SU-DHL-6 (cell line): ENCODE data around the gene MCM5.

ENCODE experiments used
- H2AFZ ChIP-seq: fragments of 200-600 bp; sonication (generic); 2 replicates; pipeline ENCODE4 v1.6.1; 2014; ENCODE audit warnings: low read depth, mild to moderate bottlenecking, moderate library complexity, mixed read lengths, antibody characterized with exemption, low read length; ENCODE audit not compliant: severe bottlenecking
- H3F3A ChIP-seq: fragments of 200-600 bp; shearing (Covaris generic); 2 replicates; pipeline ENCODE4 v1.6.0; 2016; ENCODE audit warnings: antibody characterized with exemption, mild to moderate bottlenecking; ENCODE audit not compliant: insufficient read depth
- H3K27ac ChIP-seq: fragments of 200-600 bp; sonication (generic); 2 replicates; pipeline ENCODE4 v1.5.1; 2016; ENCODE audit warnings: low read depth, mild to moderate bottlenecking, low read length, moderate library complexity, mixed read lengths
- H3K27me3 ChIP-seq: fragments of 200-600 bp; sonication (generic), shearing (Covaris generic); 2 replicates; pipeline ENCODE4 v1.6.0; 2014; ENCODE audit warnings: mild to moderate bottlenecking, low read length
- H3K36me3 ChIP-seq: fragments of 200-600 bp; sonication (generic); 2 replicates; pipeline ENCODE4 v1.6.1; 2014; ENCODE audit warnings: mild to moderate bottlenecking, low read length, mixed read lengths
- H3K4me2 ChIP-seq: fragments of 300-600, 200-600 bp; shearing (Covaris generic), sonication (generic); 2 replicates; pipeline ENCODE4 v1.6.0; 2014; ENCODE audit warnings: low read length, low read depth, mild to moderate bottlenecking; ENCODE audit not compliant: poor library complexity, severe bottlenecking
- H3K4me3 ChIP-seq: fragments of 200-600 bp; sonication (generic); 2 replicates; pipeline ENCODE4 v1.5.1; 2014; ENCODE audit warnings: antibody characterized with exemption, low read length, mild to moderate bottlenecking, mixed read lengths; ENCODE audit not compliant: insufficient read depth, poor library complexity, severe bottlenecking
- H3K79me2 ChIP-seq: fragments of 200-600 bp; sonication (generic); 2 replicates; pipeline ENCODE4 v1.6.1; 2014; ENCODE audit warnings: mild to moderate bottlenecking, low read length, moderate library complexity; ENCODE audit not compliant: insufficient read depth
- H3K9ac ChIP-seq: fragments of 200-600 bp; sonication (generic); 2 replicates; pipeline ENCODE4 v1.7.0; 2014; ENCODE audit warnings: mild to moderate bottlenecking, low read length
- H3K9me2 ChIP-seq: fragments of 200-600 bp; sonication (generic); replicated peaks from 2 replicates; pipeline ENCODE4 v1.6.1; 2014; ENCODE audit warnings: low read length; ENCODE audit not compliant: insufficient read depth
- H3K9me3 ChIP-seq: fragments of 200-600 bp; sonication (generic); 2 replicates; pipeline ENCODE4 v1.6.1; 2014; ENCODE audit warnings: low read length, mixed read lengths; ENCODE audit not compliant: insufficient read depth
- H4K20me1 ChIP-seq: fragments of 200-600 bp; sonication (generic); 2 replicates; pipeline ENCODE4 v1.6.1; 2014; ENCODE audit warnings: low read depth, mild to moderate bottlenecking, antibody characterized with exemption, low read length, moderate library complexity, mixed read lengths
- CTCF ChIP-seq: fragments of 200-600 bp; sonication (generic); IDR thresholded peaks from one replicate; pipeline ENCODE4 v1.5.1; 2017; ENCODE audit warnings: antibody characterized with exemption, mild to moderate bottlenecking, low read length, moderate library complexity; ENCODE audit not compliant: insufficient read depth, poor library complexity, severe bottlenecking
- EZH2phosphoT487 ChIP-seq: fragments of 200-600 bp; sonication (generic), shearing (Covaris generic); conservative IDR thresholded peaks from 2 replicates; pipeline ENCODE4 v1.6.1; 2018; ENCODE audit warnings: mild to moderate bottlenecking, antibody characterized with exemption, low read length, moderate library complexity, mixed read lengths

MCM5 gene

GRCh38 chr22:35421121-35421520 lies 21.2 kb downstream of the MCM5 start:
- Histone ChIP-seq H3K4me2 (no peak overlapping the region), H3K9ac (no peak overlapping the region)
- TF ChIP-seq CTCF (no peak), EZH2phosphoT487 (no peak)

GRCh38 chr22:35422145-35422544 lies 22.2 kb downstream of the MCM5 start:
- Histone ChIP-seq H3K4me3 (no peak overlapping the region), H3F3A (no peaks in the 10 kb centered on the region), H3K27ac (no peak overlapping the region), H3K4me2 (no peak overlapping the region), H3K9me2 (no peaks in the 10 kb centered on the region), H3K9ac (no peak overlapping the region), H2AFZ (no peak overlapping the region), H3K27me3 (no peaks in the 10 kb centered on the region), H3K9me3 (no peaks in the 10 kb centered on the region), H3K79me2 (no peaks in the 10 kb centered on the region), H3K36me3 (no peaks in the 10 kb centered on the region; the same call in 1 of the 2 replicates), H4K20me1 (no peaks in the 10 kb centered on the region)
- TF ChIP-seq EZH2phosphoT487 (no peak), CTCF (no peak)

More at GRCh38 chr22:35421121-35421520, 21.2 kb downstream of the MCM5 start:
- Histone ChIP-seq H3K27me3 (no peaks in the 10 kb centered on the region), H3K36me3 (no peaks in the 10 kb centered on the region; the same call in 1 of the 2 replicates), H2AFZ (no peak overlapping the region), H3K79me2 (no peaks in the 10 kb centered on the region), H3F3A (no peaks in the 10 kb centered on the region), H3K4me3 (no peak overlapping the region), H3K9me3 (no peaks in the 10 kb centered on the region), H4K20me1 (no peaks in the 10 kb centered on the region), H3K9me2 (no peaks in the 10 kb centered on the region), H3K27ac (no peak overlapping the region)

GRCh38 chr22:35422936-35423335 lies 23.0 kb downstream of the MCM5 start:
- no peaks in the 10 kb centered on the region for H3K79me2 ChIP-seq
- TF ChIP-seq CTCF = no peak
- TF ChIP-seq EZH2phosphoT487 = no peak
- H4K20me1 ChIP-seq = no peaks in the 10 kb centered on the region
- no peak overlapping the region for H3K9ac ChIP-seq
- H3F3A ChIP-seq = no peaks in the 10 kb centered on the region
- H3K4me3 ChIP-seq = no peak overlapping the region
- H3K36me3 ChIP-seq = no peaks in the 10 kb centered on the region; the same call in 1 of the 2 replicates
- H2AFZ ChIP-seq = no peak overlapping the region
- H3K27me3 ChIP-seq = no peaks in the 10 kb centered on the region
- no peak overlapping the region for H3K27ac ChIP-seq
- no peaks in the 10 kb centered on the region for H3K9me3 ChIP-seq
- H3K9me2 ChIP-seq = no peaks in the 10 kb centered on the region
- no peak overlapping the region for H3K4me2 ChIP-seq
